HG02840 (cell line): ENCODE results near the gene POMP.
"Not testable (repeated sequence)": the region's sequence is repeated elsewhere in the genome, so short reads cannot be mapped to it uniquely, and the experiment has no call there.

ENCODE experiments used
- ATAC-seq: cut with Tn5 transposase; IDR thresholded peaks from one replicate; pipeline ENCODE4 v1.9.1; 2021; ENCODE audit warnings: mild to moderate bottlenecking, moderate library complexity, moderate number of reproducible peaks; ENCODE audit not compliant: unreplicated experiment, low FRiP score

The POMP gene

DNA sequence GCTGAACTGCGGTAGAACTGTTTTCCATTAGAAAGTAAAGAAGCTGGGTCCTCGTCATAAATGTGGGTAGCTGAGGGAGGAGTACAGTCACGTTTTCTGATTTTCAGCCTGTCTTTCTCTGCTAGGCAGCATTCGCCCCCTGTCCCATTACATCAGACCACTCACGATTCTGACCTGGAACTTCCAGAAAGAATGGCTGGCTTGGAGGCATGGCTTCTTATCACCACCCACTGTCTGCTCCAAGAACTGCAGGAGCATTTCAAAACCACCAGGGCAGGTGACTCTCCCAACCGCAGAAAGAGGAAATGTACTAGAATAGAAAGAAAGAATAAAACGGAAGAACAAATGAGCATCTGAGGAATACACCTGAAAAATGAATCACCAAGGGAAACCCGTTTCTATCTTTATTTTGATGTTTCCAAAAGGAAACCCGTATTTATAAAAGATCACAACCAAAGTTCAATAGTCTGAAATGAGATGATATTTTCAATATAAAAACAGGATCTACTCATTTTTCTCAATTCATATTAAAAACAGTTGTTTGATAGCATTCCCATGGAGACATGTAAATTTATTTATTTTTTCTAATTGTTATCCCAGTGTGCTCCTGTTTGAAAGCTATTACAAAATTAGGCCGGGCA is 22.1 kb upstream of the POMP start:
- peak; percentile 47 for ATAC-seq

DNA sequence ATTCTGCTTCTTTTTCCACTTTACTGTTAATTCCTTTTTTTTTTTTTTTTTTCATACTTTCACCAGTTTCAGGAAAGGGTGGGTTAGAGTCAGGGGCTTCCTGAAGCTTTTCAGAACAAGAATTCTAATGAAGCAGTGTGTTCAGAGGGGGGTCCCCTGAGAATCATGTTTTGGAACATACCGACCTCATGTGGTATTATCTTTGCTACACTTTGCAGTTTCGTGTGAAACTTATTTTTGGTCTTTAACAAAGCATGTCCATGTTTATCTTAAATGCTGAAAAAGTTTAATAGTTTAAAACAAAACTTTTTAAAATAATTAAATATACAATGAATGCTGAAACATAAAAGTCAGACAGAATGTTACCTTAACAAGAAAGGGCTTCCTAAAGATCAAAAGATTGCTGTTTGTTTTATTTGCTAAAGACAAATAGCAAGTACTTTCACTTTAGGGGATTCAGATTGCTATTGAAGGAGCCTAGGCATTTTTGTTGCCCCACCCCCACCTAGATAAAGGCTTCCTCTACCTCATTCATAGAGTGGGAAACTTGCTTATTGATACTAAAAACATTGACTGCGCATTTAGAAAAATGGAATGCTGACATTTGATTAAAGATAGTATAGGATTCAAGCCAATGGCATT is 21.1 kb upstream of the POMP start:
- no peak for ATAC-seq

DNA sequence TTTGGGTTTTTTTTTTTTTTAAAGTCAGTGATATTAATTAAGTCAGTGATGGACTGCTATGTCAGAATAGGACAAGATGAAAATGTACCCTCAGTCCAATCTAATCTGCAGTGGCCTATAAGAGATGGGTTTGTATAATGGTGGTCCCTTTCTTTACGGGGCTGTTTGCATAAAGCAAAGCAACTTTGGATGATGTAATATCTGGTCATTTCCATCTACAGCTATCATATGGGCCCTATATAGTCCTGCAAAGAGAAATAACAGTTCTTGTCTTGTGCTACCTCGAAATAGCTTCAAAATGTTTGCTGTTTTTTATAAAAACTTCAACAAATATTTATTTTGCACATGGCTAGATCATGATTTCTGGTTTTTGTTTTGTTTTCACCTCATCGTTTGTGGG is 20.2 kb upstream of the POMP start:
- no peak for ATAC-seq

DNA sequence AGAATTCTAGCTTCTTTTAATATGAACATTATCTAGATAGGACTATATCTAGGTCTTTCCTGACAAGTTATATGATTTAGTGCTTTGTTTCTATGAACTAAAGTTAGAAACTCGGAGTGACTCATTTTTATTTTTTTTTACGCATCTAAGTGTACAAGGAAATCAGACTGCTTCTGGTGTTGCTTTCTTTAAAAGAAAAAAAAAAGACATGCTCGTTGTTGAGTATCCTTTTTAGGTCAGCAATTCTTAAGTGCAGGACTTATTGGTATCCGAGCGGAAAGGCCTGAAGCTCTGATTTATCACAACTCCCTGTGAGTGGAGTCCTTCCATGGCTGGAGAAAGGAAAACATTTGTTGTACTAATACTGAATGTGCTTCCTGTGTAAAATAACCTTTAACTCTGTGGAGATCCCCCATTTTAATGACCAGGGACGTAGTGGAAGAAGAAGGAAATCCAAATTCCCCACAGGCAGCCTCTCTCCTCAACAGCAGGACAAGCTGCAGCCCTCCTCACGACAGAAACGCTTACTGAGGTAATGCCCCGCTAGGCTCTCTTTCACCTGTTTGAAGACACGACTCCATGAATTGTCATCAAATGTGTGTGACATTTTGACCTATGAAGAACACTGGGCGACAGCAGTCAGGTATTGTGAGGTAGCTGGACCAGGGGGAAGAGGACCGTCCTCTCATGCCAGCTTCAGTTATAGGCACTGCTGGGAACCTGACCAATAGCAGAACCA is 17.9 kb upstream of the POMP start:
- ATAC-seq = no peak

DNA sequence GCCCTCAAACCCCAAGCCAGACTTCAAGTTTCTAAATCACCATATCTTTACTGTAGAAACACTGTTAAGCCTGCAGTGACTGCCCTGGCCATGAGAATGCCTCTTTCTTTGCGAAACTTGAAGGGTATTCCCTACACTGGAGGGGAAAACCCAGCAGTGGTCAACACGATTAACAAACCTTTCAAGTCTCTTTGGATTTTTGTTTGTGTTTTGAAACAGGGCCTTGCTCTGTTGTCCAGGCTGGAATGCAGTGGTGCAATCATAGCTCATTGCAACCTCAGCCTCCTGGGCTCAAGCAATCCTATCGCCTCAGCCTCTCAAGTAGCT is 17.4 kb upstream of the POMP start:
- peak; percentile 66 for ATAC-seq

DNA sequence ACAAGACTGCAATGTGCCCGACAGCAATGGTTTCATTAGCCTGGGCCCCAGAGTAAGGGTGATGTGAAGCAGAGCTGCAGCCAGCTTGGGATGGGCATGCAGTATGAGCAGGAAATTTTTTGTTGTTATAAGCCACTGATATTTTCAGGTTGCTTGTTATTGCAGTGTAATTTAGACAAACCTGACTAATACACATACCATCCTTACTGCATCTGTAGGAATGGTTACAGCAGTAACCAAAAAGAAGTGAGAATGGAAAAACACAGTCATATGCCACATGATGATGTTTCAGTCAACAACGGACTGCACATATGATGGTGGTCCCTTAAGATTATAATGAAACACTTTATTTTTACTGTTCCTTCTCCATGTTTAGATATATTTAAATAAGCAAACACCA is 8.6 kb upstream of the POMP start:
- no peak for ATAC-seq

DNA sequence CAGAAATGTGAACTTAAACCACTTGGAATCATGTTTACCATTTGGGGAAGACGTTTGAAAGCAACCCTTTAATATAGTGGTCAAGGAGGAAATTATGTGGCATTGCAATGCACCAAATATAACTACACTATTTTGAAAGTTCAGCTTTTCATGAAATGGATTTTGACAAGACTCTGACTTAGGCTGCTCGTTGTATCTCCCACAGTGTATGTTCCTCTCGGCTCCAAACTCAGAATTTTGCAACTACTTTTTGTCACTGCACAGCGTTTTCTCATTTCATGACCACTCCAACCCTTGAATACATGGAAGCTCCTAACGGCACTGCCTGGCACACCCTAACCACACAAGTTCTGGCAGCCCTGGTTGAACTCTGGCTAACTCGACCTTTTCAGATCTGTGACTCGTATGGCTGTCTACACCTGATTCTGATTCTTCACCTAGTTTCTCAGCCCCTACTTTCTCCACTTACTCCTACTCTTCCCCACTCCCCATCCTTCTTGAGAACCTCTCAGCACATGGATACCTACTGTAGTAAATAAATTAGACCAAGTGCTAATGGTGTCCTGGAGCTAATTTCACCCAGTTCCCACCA is 7.0 kb upstream of the POMP start:
- ATAC-seq = no peak

DNA sequence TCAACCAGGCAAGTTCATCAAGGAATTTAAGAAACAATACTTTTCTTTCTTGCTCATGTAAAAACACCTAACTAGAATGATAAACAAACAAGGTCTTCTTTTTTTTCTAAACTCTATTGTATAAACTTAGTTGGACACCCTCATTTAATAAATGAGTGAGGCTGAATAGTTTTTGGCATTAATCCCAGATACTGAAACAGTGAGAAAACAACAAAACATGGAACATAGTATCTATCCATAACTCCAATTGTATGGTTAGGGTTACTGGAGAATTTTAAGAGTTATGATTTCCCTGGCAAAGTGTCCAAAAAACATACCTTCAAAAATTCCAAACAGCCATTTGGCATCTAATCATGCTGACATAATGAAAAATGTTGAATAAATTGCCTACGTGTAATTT is 5.8 kb upstream of the POMP start:
- no peak for ATAC-seq

DNA sequence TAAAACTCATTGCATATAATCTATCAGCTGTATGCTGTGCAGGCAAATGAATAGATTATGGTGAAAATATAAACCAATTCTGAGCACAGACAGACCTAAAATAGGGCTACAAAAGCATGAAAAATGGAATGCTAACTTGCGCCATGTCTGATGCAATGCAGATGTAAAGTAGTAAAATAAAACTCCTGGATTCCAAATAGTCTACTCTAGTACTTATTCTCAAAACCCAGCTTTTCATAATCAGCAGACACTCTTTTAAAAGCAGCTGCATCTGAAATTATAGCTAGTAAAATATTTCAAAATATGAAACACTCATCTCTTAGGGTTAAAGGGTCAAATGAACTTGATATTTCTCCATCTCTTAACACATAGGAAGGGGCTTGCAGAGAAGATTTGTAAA is 4.7 kb upstream of the POMP start:
- ATAC-seq = no peak

DNA sequence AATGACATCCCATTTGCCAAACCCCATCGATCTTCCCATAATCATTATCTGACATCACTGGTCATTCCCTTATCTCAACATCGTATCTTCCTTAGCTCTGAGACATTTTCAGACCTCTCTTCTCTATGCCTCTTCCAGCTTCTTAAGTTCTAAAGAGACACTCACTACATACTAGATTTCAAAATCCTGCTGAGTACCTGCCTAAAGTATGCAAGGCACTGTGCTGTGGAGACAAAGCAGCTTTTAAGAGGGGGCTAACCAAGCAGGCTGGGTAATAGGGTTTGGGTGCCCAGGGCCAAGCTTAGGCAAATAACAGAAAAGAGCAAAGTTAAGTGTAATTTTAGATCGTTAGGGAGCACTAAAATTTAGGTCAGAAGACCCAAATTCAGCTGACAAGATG is 3.4 kb upstream of the POMP start:
- no peak for ATAC-seq

DNA sequence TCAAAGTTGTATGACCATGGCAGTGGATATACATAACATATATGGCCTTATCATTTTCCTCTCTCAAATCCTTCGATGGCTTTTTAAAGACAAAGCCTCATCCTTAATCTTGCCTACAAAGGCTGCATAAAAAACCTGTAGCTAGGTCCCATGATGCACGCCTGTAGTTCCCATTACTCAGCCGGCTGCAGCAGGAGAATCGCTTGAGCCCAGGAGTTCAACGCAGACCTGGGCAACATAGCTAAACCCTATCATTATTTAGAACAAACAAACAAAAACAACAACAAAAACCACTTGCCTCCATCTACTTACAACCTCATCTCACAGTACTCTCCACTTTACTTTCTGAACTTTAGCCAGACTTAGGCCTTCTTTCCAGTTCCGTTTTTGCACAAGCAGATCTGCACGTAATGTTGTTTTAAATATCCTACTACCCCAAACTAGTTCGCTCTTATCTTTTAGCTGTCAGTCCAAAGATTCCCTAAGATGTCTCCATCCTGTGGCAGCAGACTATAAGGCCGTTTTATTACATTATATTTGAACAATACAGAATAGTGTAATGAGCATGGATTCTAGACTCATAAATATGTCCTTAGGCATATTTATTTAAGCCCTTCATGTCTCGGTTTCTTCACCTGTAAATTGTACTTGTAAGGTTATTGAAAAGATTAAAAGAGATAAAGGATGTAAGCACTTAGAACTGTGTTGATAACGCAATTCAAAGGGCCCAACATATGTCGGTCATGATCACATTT is 969 bp upstream of the POMP start:
- no peak for ATAC-seq

DNA sequence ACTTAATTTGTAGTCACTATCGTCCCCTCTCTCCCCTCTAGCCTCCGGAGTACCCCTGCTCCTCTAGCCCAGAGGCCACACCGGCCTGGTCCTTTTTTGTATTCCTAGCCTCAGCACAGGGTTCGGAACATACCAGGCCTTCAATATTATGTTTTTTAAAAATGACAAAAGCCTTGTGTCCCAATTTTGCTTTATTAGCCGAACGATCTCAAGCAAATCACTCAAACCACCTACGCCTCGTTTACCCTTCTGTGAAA is 463 bp upstream of the POMP start:
- ATAC-seq = peak; percentile 5

DNA sequence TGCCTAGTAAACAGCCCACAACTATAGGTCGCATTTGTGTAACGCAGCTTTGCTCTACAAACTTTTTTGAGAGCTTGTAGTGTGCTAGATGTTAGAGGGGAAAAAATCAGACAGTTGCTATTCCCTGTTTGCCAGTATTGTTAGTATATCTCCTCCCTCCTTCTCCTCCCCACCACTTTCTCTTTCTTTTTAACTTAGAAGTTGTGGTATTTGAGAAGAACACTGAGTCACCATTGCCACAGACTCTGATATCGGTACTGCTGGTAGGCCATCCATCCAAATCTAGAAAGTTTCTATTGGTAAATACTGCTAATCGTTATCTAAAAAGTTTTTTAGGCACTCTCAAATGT is 666 bp downstream of the POMP start:
- ATAC-seq = no peak

DNA sequence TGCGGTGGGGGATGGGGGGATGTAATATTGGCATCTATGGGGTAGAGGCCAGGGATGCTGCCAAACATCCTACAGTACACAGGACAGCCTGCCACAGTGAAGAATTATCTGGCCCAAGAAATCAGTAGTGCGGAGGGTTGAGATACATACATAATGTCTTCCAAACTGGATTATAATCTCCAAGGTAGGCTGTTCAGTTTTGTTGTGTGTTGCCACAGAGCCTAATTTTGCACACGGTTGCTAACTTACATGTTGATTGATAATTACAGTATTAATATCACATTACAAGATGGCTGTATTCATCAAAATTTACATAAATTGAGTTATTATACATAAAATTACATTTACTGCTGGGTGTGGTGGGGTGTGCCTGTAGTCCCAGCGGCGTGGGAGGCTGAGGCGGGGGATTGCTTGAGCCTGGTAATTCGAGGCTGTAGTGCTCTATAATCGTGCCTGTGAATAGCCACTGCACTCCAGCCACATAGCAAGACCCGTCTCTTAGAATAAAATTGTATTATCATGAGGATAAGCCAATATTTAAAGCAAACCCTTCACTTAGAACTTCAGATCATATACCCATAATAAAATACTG is 8.1 kb downstream of the POMP start:
- ATAC-seq = no peak

DNA sequence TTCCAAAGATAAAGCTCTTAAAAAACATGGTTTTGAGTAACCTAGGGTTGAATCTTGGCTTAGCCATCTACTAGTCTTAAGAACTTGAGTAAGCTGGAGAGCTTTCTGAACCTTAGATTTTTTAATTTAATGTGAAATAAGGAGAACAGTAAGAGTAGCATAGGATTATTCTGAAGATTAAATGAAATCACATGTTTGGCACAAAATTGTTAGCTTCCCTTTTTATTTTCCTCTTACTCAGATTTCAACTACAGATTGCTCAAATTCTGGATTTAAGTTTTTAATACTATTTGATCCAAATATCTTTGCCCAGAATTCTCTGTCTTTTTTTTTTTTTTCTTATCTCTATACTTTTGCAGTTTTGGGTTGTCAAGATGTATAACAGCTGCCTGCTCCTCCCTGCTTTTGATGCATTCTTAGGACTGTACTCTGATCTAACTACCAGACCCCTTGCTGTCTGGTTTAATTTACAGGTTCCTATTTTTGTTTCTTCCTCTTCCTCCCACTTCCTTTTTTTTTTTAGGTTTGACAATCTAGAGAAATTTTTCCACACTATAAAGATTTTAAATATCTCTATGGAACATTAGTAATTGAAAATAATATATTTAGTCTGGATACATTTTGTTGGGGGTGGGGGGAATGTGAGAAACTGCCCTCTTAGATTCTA is 12.3 kb downstream of the POMP start:
- no peak for ATAC-seq

DNA sequence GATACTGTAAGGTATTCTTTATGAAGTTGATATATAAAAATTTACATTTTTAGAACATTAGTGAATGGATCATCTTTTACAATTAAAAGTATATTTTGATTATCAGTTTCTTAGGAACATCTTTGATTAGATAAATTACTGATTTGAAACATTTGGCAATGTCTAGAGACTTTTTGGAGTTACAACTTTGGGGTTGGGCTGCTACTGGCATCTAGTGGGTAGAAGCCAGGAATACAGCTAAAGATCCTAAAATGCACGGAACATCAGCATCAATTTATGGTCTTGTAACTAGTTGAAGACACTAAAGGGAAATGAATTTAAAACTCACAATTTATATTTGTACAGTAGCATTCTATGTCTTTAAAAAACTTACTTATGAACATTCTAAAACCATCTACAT is 19.9 kb downstream of the POMP start:
- no peak for ATAC-seq

DNA sequence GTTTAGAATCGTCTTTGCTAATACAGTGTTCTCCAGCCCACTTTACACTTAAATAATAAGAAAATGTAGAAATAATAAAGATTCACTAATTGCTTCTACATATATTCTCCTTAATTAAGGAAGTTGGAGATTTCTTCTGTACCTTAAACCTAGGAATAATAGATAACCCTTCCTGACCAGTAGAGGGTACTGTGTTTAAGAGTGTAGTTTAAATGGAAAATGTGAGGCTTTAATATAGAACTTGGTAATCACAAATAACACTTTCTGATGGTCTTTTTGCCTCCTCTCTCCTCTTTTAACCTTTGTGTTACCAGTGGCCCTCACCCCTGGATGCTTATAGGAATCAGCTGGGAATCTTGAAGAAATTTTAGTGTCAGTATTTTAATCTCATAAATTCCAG is 20.7 kb downstream of the POMP start:
- ATAC-seq = no peak

DNA sequence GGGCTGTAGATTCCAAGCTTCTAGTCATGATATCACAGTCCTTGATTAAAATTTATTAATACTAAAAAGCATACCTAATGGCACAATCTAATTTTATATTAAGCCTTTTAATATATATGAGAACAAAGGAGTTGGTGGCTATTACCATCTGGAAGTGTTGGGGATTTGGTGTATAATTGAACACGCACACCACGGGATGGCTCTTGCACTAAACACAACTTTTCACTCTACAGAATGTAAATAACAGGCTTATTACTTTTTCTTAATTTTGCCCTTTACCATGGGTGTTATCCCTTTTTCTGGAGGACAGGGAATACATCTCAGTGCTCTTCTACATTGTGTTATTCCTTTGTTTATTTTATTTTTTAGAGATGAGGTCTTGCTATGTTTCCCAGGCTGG is 21.6 kb downstream of the POMP start:
- ATAC-seq = no peak

DNA sequence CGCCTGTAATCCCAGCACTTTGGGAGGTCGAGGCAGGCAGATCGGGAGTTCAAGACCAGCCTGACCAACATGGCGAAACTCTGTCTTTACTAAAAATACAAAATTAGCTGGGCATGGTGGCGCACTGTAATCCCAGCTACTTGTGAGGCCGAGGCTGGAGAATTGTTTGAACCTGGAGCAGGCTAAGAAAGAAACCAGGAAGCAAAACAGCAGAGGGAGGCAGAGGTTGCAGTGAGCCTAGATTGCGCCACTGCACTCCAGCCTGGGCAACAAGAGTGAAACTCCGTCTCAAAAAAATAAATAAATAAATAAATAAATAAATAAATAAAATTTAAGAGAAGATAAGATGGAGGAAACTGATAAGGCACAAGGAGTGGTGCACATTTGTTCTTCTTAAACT is 24.2 kb downstream of the POMP start:
- not testable (repeated sequence) for ATAC-seq

DNA sequence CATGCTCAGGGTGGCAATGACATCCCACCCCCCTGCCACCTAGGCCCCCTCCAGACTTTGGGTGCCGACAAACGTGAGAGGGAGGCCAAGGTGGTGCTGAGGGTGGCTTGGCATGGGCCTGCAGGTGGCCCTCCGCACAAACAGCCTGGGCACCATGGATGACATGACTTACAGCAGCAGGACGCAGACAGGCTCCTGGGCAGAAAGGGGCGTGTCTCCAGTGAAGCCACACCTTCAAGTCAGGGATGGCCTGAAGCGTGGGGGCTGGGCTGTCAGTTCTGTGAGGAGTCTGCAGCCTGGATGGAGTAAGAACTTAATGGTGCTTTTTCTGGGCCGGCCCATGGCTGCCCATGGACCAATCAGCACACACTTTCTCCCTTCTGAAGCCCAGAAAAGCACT is 25.3 kb downstream of the POMP start:
- no peak for ATAC-seq

DNA sequence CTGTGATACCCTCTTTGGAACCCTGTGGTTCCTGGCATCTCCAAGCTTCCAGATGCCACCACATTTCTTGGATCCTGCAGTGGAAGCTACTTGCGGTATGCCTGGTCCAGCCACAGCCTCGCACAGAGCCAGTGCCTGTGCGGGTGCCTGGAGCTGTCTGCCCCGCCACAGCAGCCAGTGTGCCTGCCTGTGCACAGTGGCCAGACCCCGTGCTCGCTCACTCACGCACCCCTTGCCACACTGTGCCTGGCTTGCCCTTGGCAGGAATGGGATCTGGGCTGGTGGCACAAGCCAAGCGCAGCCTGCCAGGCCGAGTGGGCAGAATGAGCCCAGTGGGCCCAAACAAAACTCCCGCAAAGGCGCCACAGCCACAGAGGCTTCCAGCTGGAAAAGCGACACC is 26.2 kb downstream of the POMP start:
- no peak for ATAC-seq
